T47D (cell line): ENCODE data around the gene C2orf81.
A peak's percentile ranks its signal among the peaks of the same experiment; 100 is the strongest.

Experiments
- DNase-seq, 2 experiments: peaks; one replicate each; pipeline versions ENCODE4 v3.0.0 to v3.0.0-alpha.2; 2011 to 2012; ENCODE audit warnings: low read depth in 1 of 2, low spot score in 1 of 2
- JUND ChIP-seq: IDR thresholded peaks from 2 replicates; pipeline ENCODE4 v1.6.1; 2012; ENCODE audit warnings: low read depth
- in situ Hi-C: cut with HindIII; loops from 2 replicates; pipeline ENCODE4 v1.10.0; 2016; ENCODE audit warnings: low sequenced_read_pairs, low pct_unique_long_range_greater_than_20kb

The C2orf81 gene

DNA sequence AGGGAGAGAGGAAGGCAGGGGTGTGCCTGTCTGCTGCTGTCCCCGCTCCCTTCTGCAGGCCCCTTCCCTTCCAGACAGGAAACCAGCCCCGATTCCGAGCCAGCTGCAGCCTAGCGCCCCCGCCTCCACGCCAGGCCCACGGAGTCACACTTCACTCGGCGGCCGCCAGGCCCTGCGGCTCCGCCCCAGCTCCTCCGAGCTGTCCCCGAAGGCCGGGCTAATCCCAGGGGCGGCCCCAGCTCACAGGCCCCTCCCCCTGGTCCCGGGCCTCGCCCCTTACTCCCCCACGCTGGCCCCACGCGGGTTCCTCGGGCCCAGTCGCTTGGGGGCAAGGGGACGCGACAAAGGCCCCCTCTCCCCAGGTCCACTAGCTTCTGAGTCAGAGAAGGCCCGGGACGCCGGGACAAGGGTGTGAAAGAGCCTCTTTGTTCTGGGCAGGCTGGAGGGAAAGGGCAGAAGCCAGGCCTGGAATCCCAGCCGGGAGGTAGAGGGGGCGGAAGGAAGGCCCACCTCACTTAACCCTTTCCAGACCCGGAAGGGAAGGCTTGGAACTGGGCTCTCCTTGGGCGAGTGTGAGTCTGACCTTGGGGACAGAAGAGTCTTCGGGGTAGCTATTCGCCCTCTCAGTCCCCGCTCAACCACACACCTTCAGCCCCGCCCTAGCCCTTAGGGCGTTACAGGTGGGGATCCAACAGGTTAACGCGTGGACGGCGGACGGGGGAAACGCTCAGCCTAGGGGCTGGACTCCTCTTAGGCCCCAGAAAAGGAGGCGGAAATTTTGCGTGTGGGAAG, 19.2 kb upstream of the C2orf81 start:
- TF ChIP-seq JUND = no peak
- peak; percentile 81 to 96 for DNase-seq
- in situ Hi-C loops = no loop called here

DNA sequence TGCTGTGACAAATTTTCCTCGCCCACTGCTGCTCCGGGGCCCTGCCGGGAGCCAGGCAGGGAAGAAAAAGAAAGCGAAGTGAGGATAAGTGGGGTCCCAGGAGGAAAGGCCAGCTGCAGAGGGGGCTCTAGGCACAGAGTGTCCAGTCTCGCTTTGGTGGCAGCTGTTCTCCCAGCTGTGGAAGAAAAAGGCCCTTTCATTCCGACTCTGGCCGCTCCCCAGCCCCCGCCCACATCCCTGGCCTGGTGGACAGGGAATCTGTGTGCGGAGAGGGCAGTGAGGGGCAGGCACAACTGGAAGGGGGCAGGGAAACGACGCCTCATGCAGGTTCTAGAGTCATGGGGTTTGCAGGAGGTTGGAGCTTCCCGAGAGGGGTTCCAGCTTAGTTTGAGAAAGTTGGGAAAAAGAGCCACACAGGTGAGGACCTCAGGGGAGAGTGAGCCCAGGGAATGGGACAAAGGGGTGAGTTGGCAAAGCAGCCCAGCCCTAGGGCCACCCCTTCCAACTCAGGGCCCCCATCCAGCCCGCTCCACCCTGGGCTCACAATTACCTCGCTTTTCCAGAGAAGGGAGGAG, 18.5 kb upstream of the C2orf81 start:
- no peak for DNase-seq
- in situ Hi-C loops = no loop called here
- TF ChIP-seq JUND = no peak

DNA sequence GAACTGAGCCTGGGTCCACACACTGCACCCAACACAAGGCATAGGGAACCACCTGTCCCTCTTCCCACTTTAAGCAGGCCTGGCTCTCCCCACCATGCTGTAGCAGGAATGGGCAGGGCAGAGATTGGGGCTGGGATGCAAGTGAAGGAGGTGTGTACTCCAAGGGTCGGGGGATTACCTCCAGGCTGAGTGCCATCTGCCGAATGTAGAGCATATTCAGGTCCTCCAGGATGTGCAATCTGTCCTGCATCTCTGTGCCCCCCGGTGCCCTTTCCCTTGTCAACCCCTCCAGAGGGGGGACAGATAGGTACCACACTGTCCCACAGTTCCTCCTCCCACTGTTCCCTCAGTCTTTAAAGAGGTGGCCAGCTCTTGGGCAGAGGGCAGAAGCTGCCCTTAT, 18.0 kb upstream of the C2orf81 start:
- TF ChIP-seq JUND = no peak
- in situ Hi-C loops = no loop called here
- DNase-seq = no peak

DNA sequence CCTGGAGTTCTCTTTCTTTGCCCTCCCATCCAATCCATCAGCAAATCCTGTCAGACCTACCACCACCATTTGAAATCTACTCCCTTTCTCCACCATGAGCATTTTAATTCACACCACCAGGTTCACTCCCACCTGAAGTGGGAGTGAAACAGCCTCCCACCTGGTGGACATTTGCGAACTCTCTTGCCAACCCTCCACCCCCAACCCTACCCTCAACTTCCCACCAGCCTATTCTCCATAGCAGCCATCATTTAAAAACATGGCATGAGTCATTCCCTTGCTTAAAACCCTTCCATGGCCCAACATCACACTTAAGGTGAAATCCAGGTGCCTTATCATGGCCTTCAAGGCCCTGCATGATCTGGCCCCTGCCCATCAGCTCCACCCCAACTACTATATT, 16.8 kb upstream of the C2orf81 start:
- in situ Hi-C loops = no loop called here
- no peak for TF ChIP-seq JUND
- DNase-seq = no peak

DNA sequence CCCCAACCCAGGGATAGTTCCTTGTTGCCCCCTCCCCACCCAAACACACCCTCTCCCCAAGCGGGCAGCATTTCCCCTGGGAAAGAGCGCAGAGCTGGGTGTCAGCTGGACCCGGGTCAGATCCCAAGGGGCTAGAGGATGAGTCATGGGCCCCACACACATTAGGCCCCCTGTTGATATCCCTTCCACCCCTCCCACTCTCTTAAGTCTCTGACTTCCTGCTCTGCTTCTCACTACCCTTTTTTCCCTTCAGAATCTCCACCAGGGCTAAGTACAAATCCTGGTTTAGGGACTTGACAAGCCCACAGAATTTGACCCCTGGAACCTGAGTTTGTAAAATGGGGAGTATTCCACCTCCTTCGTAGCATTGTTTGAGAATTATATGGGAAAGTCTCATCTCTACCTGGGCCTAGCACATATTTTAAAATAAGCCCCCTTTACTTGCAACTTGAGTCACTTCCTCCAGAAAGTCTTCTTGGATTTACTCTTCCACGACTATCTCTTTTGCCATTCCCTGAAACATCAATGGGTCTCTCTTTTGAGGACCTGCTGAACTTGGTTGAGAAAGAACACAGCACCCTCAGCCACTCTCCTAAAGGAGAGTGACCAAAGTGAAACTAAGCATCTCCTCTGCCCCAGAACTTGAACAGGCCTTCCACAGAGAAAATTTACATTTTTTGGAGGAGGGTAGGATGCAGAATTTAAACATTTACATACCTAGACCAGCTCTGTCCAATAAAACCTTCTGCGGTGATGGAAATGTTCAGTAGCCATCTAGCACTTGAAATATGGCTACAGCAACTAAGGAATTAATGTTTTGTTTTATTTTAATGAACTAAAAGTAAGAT, 15.7 kb upstream of the C2orf81 start:
- TF ChIP-seq JUND = no peak
- DNase-seq = no peak
- in situ Hi-C loops = no loop called here

DNA sequence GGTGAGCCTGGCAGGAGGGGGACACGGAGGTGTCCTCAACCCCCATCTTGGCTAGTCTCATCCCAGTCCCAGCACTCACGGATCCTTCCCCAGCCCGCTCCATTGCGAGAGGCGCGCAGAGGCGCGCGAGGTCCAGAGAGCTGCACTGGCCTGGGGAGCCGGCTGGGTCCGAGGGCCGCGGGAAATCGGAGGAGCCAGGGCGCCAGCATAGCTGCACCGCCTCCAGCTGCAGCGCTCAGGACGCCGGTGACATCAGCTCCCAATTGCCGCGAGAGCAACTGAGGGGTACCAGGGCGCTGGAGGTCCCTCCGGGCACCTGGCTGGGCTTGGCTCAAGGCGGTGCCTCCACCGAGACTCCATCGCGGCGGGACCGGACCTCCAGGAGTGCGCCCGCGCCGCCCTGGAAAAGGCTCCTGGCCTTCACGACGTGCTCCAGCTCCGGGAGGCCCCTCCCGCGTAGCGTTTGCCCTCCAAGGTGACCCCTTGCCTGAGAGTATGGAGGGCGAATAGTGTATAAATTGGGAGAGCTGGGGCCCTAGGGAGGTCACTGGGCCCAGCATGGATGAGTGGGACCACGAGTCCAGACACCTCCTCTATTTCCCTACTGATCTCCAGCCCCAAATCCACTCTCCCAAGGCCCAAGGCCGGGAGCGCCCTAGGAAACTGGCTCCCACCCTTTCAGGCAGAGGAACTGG, 14.8 kb upstream of the C2orf81 start:
- no peak for DNase-seq
- in situ Hi-C loops = no loop called here
- no peak for TF ChIP-seq JUND

DNA sequence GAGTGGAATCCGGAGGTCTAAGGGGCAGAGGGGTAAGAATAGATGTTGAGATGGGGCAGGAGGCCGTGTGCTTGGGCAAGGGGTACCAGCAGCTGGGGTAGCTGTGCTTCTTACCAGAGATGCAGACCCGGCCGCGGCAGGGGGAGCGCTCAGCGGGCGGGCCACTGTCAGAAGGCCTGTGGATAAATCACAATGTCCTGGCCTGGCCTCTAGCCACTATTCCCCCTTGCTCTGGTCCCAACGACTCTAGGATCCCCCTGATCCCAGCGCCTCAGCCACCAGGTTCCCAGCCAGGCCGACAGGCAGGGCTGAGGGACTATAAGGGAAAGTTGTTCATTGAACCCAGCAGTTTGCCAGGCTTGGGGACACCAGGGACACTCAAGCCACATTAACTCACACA, 9.1 kb upstream of the C2orf81 start:
- no peak for DNase-seq

DNA sequence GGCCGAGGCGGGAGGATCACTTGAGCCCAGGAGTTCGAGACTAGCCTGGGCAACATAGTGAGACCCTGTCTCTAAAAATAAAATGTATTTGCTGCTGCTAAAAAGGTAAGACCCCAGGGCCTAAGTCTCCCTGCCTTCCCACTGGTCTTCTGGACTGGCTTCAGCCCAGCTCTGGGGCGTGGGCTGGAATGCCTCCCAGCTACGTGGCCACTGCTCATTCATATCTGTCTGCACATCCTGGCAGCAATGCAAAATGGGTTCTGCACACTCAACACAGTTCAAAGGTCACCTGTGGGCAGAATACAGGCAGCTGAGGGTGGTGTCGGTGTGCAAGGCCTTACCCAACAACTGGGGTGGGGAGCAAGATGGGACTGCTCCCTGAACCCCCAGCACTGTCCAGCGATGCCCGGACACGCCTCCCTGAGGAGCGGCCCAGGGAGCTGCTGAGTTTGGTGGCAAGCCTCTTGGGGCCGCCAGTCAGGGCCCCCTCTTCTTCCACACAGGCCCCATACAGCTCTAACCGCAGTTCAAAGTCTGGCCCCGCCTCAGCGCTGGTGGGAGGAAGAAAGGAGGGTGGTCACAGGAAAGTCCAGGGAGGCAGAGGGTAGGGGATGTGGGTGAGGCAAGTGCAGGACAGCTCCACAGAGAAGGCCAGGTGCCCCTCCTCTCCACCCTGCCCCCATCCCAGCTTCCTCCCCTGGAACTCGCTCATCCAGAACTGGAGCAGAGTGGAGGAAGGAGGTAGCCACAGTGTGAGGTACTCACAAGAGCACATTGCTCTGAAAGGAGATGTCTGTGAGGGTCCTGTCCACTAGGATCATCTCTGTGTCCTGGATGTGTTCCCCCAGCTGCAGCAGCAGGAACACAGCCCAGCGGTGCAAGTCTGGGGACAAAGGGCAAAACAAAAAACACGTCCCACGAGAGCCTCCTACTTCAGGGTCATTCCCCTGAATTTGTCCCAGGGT, 8.3 kb upstream of the C2orf81 start:
- DNase-seq = no peak
- no peak for TF ChIP-seq JUND
- in situ Hi-C loops = no loop called here

More for the DNA sequence above, 9.1 kb upstream of the C2orf81 start:
- in situ Hi-C loops = no loop called here
- no peak for TF ChIP-seq JUND

DNA sequence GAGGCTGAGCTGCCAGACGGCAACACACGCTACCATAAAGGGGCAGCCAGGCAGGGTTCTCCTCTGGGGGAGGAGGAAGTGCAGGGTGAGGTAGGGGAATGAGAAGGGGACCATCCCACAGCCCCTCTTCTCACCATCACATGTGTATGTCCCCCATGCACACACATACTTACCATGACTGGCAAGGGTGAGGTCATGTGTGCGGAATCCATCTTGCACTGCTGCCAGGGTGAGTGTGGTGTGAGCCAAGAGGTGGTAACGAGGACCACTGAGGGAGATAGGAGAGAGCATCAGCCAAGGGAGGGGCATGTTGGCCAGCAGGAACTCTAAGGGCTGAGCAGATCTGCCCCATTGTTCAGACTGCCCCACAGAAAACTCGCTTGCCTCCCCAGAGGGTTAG, 7.3 kb upstream of the C2orf81 start:
- TF ChIP-seq JUND = no peak
- in situ Hi-C loops = no loop called here
- DNase-seq = no peak

DNA sequence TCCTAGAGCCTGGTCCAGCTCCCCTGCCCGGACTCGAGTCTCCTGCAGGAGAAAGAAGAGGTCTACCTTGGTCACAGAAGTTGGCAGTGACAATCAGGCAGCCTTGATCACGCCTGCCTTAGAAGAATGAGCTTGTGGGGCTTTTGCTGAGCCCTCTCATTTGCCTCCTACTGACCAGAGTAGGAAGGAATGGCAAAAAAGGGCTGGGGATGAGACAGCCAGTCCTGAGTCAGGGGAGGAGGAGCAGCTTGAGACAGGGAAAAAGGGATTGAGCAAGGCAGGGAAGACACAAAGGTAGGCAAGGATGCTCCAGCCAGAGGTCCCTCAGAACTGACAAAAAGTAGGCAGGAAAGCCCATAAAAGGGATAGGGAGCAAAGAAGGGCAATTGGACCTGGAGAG, 6.1 kb upstream of the C2orf81 start:
- in situ Hi-C loops = no loop called here
- no peak for TF ChIP-seq JUND
- DNase-seq = no peak

DNA sequence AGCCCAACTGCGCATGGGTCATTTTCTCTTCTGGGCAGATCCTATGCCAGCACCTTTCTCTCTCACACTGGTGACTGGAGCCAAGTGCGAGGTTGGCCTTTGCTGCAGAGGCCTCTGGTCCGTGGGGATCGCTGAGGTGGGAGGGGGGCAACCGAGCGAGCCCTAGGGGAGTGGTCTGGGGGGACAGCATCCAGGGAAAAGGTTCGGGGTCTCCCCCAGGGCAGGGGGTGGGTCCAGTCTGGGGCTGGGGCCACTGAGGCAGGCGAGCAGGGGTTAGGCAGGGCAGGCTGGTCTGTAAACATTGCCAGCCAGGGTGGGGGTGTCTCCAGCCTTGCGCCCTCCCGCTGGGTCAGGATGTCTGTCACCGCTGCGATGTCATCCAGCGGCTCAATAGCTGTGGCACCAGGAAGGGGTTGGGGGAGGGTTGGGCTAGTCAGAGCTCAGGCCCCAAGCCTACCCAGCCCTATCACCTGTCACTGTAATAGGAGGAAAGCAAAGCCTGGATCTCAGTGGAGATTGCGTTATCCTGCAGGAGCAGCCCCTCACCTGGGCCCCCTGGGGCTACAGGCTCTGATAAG, 4.9 kb upstream of the C2orf81 start:
- no peak for TF ChIP-seq JUND
- in situ Hi-C loops = no loop called here
- DNase-seq = no peak
